H1 (cell line): ENCODE data around the gene UHRF2. TPM values are rescaled to one million over a fixed set of nuclear protein-coding genes. Genes with fewer than 3 reads are reported as not detected.

Experiments used
- CTCF ChIA-PET: fragments of 300-600 bp; sonication (Branson Sonifier 250); formaldehyde crosslinking; loops from one replicate; lab custom pipeline; 2021; ENCODE audit not compliant: partially characterized antibody; lab: Charles Lee
- POLR2A ChIA-PET: fragments of 300-600 bp; sonication (Branson Sonifier 250); formaldehyde crosslinking; loops from one replicate; lab custom pipeline; 2021; ENCODE audit warnings: inconsistent platforms; ENCODE audit not compliant: partially characterized antibody; lab: Charles Lee
- DNase-seq, 2 experiments: peaks; one replicate each; pipeline versions ENCODE4 v3.0.0 to v3.0.0-alpha.2; 2010 to 2022; ENCODE audit warnings: low spot score in 2 of 2, low read depth in 1 of 2, mixed read lengths in 1 of 2
- FAIRE-seq: peaks from 2 replicates; lab custom pipeline; 2011; peaks lifted over from hg19 to GRCh38; lab: Jason Lieb, UNC
- H2AFZ ChIP-seq: 2 replicates; pipeline ENCODE4 v1.8.1; 2012; ENCODE audit warnings: low read length, inconsistent platforms
- H2AK5ac ChIP-seq: 2 replicates; pipeline ENCODE4 v1.6.1; 2013; ENCODE audit warnings: low read depth, low read length
- H2BK120ac ChIP-seq: replicated peaks from 2 replicates; pipeline ENCODE3; 2013; ENCODE audit warnings: low read depth, low read length, inconsistent platforms
- H2BK12ac ChIP-seq: 2 replicates; pipeline ENCODE4 v1.6.1; 2013; ENCODE audit warnings: low read depth, low read length
- H2BK15ac ChIP-seq: 2 replicates; pipeline ENCODE4 v1.6.1; 2013; ENCODE audit warnings: low read length
- H2BK20ac ChIP-seq: 2 replicates; pipeline ENCODE4 v1.6.1; 2013; ENCODE audit warnings: low read length
- H2BK5ac ChIP-seq: 2 replicates; pipeline ENCODE4 v1.6.1; 2013; ENCODE audit warnings: low read depth, low read length
- H3K14ac ChIP-seq: 2 replicates; pipeline ENCODE4 v1.6.1; 2013; ENCODE audit warnings: inconsistent platforms; ENCODE audit not compliant: insufficient read length
- H3K18ac ChIP-seq: 2 replicates; pipeline ENCODE4 v1.6.1; 2013; ENCODE audit warnings: low read length; ENCODE audit errors: extremely low read depth
- H3K23ac ChIP-seq: 2 replicates; pipeline ENCODE4 v1.6.1; 2013; ENCODE audit warnings: inconsistent platforms; ENCODE audit not compliant: insufficient read length
- H3K23me2 ChIP-seq: 2 replicates; pipeline ENCODE4 v1.6.1; 2013; ENCODE audit warnings: low read depth, low read length
- H3K27ac ChIP-seq: 2 replicates; pipeline ENCODE4 v1.6.1; 2011; ENCODE audit warnings: low read depth, low read length, inconsistent platforms
- H3K27me3 ChIP-seq, 4 experiments: replicated peaks in 1 of 4; 1 replicate in 1 of 4; 2 replicates in 3 of 4; pipeline versions ENCODE4 v1.6.1 to v1.8.1; 2011 to 2013; ENCODE audit warnings: low read length in 3 of 4, mild to moderate bottlenecking in 3 of 4, inconsistent platforms in 2 of 4, mixed read lengths in 2 of 4, moderate library complexity in 1 of 4; ENCODE audit not compliant: control insufficient read depth in 3 of 4, insufficient read depth in 3 of 4; ENCODE audit errors: extremely low read depth in 1 of 4
- H3K36me3 ChIP-seq, 4 experiments: 2 replicates each; pipeline versions ENCODE4 v1.6.1 to v1.8.1; 2011 to 2013; ENCODE audit warnings: mild to moderate bottlenecking in 4 of 4, low read length in 3 of 4, moderate library complexity in 2 of 4, control low read depth in 1 of 4, inconsistent platforms in 1 of 4; ENCODE audit not compliant: insufficient read depth in 4 of 4, control insufficient read depth in 2 of 4
- H3K4ac ChIP-seq: replicated peaks from 2 replicates; pipeline ENCODE3; 2013; ENCODE audit warnings: low read length, low read depth, mixed read lengths, inconsistent platforms; ENCODE audit not compliant: insufficient read length
- H3K4me1 ChIP-seq, 4 experiments: replicated peaks in 1 of 4; 1 replicate in 1 of 4; 2 replicates in 3 of 4; pipeline versions ENCODE4 v1.6.1 to v1.8.1; 2011 to 2013; ENCODE audit warnings: low read length in 3 of 4, inconsistent platforms in 2 of 4, mixed read lengths in 1 of 4; ENCODE audit not compliant: insufficient read depth in 4 of 4, control insufficient read depth in 3 of 4
- H3K4me2 ChIP-seq, 2 experiments: 2 replicates each; pipeline versions ENCODE4 v1.6.1 to v1.8.1; 2011 to 2013; ENCODE audit warnings: low read depth in 2 of 2, low read length in 2 of 2, control low read depth in 1 of 2, inconsistent platforms in 1 of 2, mild to moderate bottlenecking in 1 of 2; ENCODE audit not compliant: insufficient read depth in 1 of 2
- H3K4me3 ChIP-seq, 4 experiments: fragments of 200-600, 300-600 bp in 1 of 4; sonication (generic), shearing (Covaris generic), sonication (Bioruptor Twin) in 1 of 4; 2 replicates each; pipeline versions ENCODE4 v1.5.1 to v1.8.1; 2011 to 2016; ENCODE audit warnings: low read length in 4 of 4, low read depth in 3 of 4, control low read depth in 2 of 4, inconsistent platforms in 2 of 4, mild to moderate bottlenecking in 2 of 4, mixed read lengths in 1 of 4, moderate library complexity in 1 of 4; ENCODE audit not compliant: insufficient read depth in 2 of 4; ENCODE audit errors: extremely low read depth in 1 of 4
- H3K56ac ChIP-seq: replicated peaks from 2 replicates; pipeline ENCODE3; 2013; ENCODE audit warnings: low read depth, mild to moderate bottlenecking, mixed read lengths, low read length, inconsistent platforms; ENCODE audit not compliant: insufficient read length
- H3K79me1 ChIP-seq: 2 replicates; pipeline ENCODE4 v1.6.1; 2013; ENCODE audit warnings: low read depth, low read length, control low read depth
- H3K79me2 ChIP-seq, 2 experiments: 2 replicates each; pipeline versions ENCODE4 v1.6.1 to v1.8.1; 2012 to 2013; ENCODE audit warnings: low read length in 2 of 2, mild to moderate bottlenecking in 2 of 2, inconsistent platforms in 1 of 2; ENCODE audit not compliant: insufficient read depth in 2 of 2, control insufficient read depth in 1 of 2
- H3K9ac ChIP-seq, 4 experiments: replicated peaks in 1 of 4; 1 replicate in 1 of 4; 2 replicates in 3 of 4; pipeline versions ENCODE4 v1.6.1 to v1.8.1; 2011 to 2013; ENCODE audit warnings: low read depth in 3 of 4, low read length in 3 of 4, control low read depth in 2 of 4, mild to moderate bottlenecking in 2 of 4, moderate library complexity in 2 of 4, inconsistent platforms in 1 of 4; ENCODE audit errors: extremely low read depth in 1 of 4
- H3K9me3 ChIP-seq, 2 experiments: 2 replicates each; pipeline versions ENCODE4 v1.6.1 to v1.8.1; 2012 to 2013; ENCODE audit warnings: mild to moderate bottlenecking in 2 of 2, moderate library complexity in 2 of 2, control low read depth in 1 of 2, inconsistent platforms in 1 of 2, low read depth in 1 of 2, low read length in 1 of 2, mixed read lengths in 1 of 2; ENCODE audit not compliant: insufficient read depth in 2 of 2
- H4K20me1 ChIP-seq, 2 experiments: replicated peaks in 1 of 2; 2 replicates each; pipeline versions ENCODE3 to v1.8.1; 2011 to 2013; ENCODE audit warnings: inconsistent platforms in 2 of 2, low read length in 2 of 2, mild to moderate bottlenecking in 1 of 2; ENCODE audit not compliant: insufficient read depth in 2 of 2, control insufficient read depth in 1 of 2
- H4K5ac ChIP-seq: 2 replicates; pipeline ENCODE4 v1.6.1; 2013; ENCODE audit warnings: low read length, low read depth, mixed read lengths, inconsistent platforms; ENCODE audit not compliant: insufficient read length
- H4K8ac ChIP-seq: 2 replicates; pipeline ENCODE4 v1.8.0; 2013; ENCODE audit warnings: mild to moderate bottlenecking, moderate library complexity, low read length, inconsistent platforms; ENCODE audit not compliant: insufficient read depth; ENCODE audit errors: extremely low read depth
- H4K91ac ChIP-seq: replicated peaks from 2 replicates; pipeline ENCODE3; 2013; ENCODE audit warnings: low read length, mixed read lengths, inconsistent platforms; ENCODE audit not compliant: insufficient read length
- BRCA1 ChIP-seq: IDR thresholded peaks from 2 replicates; pipeline ENCODE4 v1.6.1; 2012; ENCODE audit warnings: low read depth, low read length, improper control_type of control experiment
- CTBP2 ChIP-seq: IDR thresholded peaks from 2 replicates; pipeline ENCODE4 v1.7.0; 2011; ENCODE audit warnings: borderline replicate concordance, mild to moderate bottlenecking, moderate library complexity, mixed read lengths, low read length; ENCODE audit not compliant: insufficient read depth, insufficient read length
- EP300 ChIP-seq, 2 experiments: IDR thresholded peaks; 1 replicate in 1 of 2; 2 replicates in 1 of 2; pipeline ENCODE4 v1.6.1; 2011 to 2012; ENCODE audit warnings: low read depth in 2 of 2, low read length in 2 of 2, mild to moderate bottlenecking in 2 of 2, borderline replicate concordance in 1 of 2, inconsistent platforms in 1 of 2, moderate library complexity in 1 of 2
- GTF2F1 ChIP-seq: IDR thresholded peaks from 2 replicates; pipeline ENCODE4 v1.6.1; 2012; ENCODE audit warnings: low read depth, low read length, improper control_type of control experiment, borderline replicate concordance
- MAFK ChIP-seq: IDR thresholded peaks from 2 replicates; pipeline ENCODE4 v1.6.1; 2012; ENCODE audit warnings: low read depth, mild to moderate bottlenecking, improper control_type of control experiment, low read length
- RFX5 ChIP-seq: IDR thresholded peaks from 2 replicates; pipeline ENCODE4 v1.6.1; 2011; ENCODE audit warnings: low read depth, low read length, improper control_type of control experiment, borderline replicate concordance
- RXRA ChIP-seq: IDR thresholded peaks from 2 replicates; pipeline ENCODE4 v1.6.1; 2011; ENCODE audit warnings: low read depth, mild to moderate bottlenecking, low read length, moderate library complexity; ENCODE audit not compliant: insufficient read depth
- WGBS, 2 experiments: shearing (Covaris generic) in 1 of 2; methylation state at CpG; one replicate each; pipeline versions ENCODE4 v1.1.6 to v1.1.7; 2013 to 2015; ENCODE audit warnings: low lambda C conversion rate in 2 of 2, mixed read lengths in 2 of 2, inconsistent platforms in 1 of 2, low coverage in 1 of 2, missing lambda C conversion rate in 1 of 2; ENCODE audit not compliant: insufficient replicate concordance in 2 of 2, insufficient coverage in 1 of 2, insufficient read length in 1 of 2; ENCODE audit errors: extremely low coverage in 1 of 2, missing lambda C conversion rate in 1 of 2; 5-methylcytosine and 5-hydroxymethylcytosine counted together
- polyA plus RNA-seq, 7 experiments: library from polyadenylated mRNA; depleted of rRNA in 3 of 7; stranded (reverse) in 5 of 7; unstranded in 2 of 7; fragments of >200 nt in 5 of 7; fragments of 200-250 nt in 2 of 7; gene quantifications; 1 replicate in 5 of 7; 2 replicates in 1 of 7; 4 replicates in 1 of 7; pipeline versions ENCODE4 v1.2.1 to v1.2.3, GENCODE V29; 2011 to 2013; ENCODE audit warnings: missing spikeins in 2 of 7, mixed read lengths in 2 of 7
- total RNA-seq: library from RNA; stranded (reverse); fragmentation: NEBNext Ultra II Directional; extraction: Animal tissue kit (Norgen Biotek cat#: 25700); gene quantifications from 2 replicates; pipeline ENCODE4 v1.2.1, GENCODE V29; 2021
- TF ChIP-seq, protein P1 (sequence below), 3 experiments: IDR thresholded peaks; 1 replicate in 2 of 3; 2 replicates in 1 of 3; pipeline versions ENCODE4 v1.5.1 to v1.6.1; 2011; ENCODE audit warnings: low read length in 3 of 3, mild to moderate bottlenecking in 3 of 3, inconsistent platforms in 2 of 3, low read depth in 1 of 3, moderate library complexity in 1 of 3; ENCODE audit not compliant: insufficient read depth in 1 of 3; ENCODE audit errors: control extremely low read depth in 1 of 3
- TF ChIP-seq, protein P2 (sequence below): IDR thresholded peaks from 2 replicates; pipeline ENCODE4 v1.6.1; 2012; ENCODE audit warnings: inconsistent platforms

The UHRF2 gene
- total and polyA plus RNA-seq, 2 of the 8 experiments (the other 6 are each of a cell fraction or from before 2014, with no cell fraction given), result 31.8 to 48.0 TPM

DNA sequence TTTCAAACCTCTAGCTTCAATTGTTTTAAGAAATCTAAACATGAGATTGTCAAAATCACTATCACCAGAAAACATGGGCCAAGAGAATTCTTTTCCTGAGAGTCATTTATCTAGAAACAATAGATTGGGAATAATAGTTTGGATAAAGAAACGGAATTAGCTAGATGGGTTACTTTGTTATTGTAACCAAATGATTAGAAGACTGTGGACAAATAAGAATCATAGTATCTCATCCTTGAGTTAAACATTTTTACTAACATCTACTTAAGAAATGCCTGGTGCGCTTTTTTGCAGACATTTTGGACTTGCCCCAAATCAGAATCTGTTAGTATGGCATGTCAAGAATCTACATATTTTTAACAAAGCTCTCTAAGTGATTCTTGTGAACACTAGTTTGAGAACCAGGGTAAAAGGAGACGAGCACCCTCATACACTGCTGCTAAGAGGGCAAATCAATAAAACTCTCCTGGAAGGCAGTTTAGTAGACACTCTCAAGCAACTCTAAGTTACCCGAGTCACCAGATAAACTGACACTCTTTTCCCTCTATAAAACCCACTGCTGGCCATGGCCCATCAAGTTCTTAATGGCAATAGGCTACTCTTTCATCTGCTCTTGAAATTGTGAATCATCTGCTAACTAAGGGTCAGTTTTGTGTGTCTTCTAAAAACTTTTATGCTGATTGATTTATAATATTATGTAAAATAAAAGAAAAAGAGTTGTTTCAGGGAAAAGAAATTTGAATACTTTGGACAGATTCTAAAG lies 45.7 kb upstream of the UHRF2 start:
- no peak overlapping the region for H3K4ac ChIP-seq
- no peak overlapping the region for H3K4me3 ChIP-seq
- H4K8ac ChIP-seq, result no peak overlapping the region
- no peak overlapping the region for H2BK120ac ChIP-seq
- H3K4me1 ChIP-seq, result no peaks in the 10 kb centered on the region
- no peak overlapping the region for H2BK5ac ChIP-seq
- no peaks in the 10 kb centered on the region for H3K79me2 ChIP-seq
- no peaks in the 10 kb centered on the region for H4K20me1 ChIP-seq
- no peak overlapping the region for H3K23ac ChIP-seq
- no peak overlapping the region for H4K91ac ChIP-seq
- no peaks in the 10 kb centered on the region for H3K79me1 ChIP-seq
- no peak overlapping the region for H2BK15ac ChIP-seq
- no peak overlapping the region for H3K4me2 ChIP-seq
- DNase-seq (no peak), FAIRE-seq (no peak)
- H3K18ac ChIP-seq, result no peak overlapping the region
- no peak overlapping the region for H3K56ac ChIP-seq
- no peaks in the 10 kb centered on the region for H3K23me2 ChIP-seq
- no peak overlapping the region for H3K9ac ChIP-seq
- no peak overlapping the region for H3K27ac ChIP-seq
- no peaks in the 10 kb centered on the region for H3K36me3 ChIP-seq
- H2AFZ ChIP-seq, result no peak overlapping the region
- peaks cover 9% of the 10 kb centered on the region in 2 experiments for H3K9me3 ChIP-seq
- H4K5ac ChIP-seq, result no peak overlapping the region
- H2BK20ac ChIP-seq, result no peak overlapping the region
- no peak overlapping the region for H3K14ac ChIP-seq
- POLR2A ChIA-PET, result interaction anchor here (1.9 kb wide), 1 partner anchor 45 kb away, joined by 4 read pairs; no protein-coding TSS in a partner anchor
- 85% methylated on average over 4 of the region's 4 CpGs; no CpG with 5 or more reads in 1 of the 2 experiments for WGBS, 2 experiments
- H2AK5ac ChIP-seq, result no peak overlapping the region
- H3K27me3 ChIP-seq, result no peaks in the 10 kb centered on the region
- H2BK12ac ChIP-seq, result no peak overlapping the region
- CTCF ChIA-PET, result interaction anchor here (1.1 to 2.6 kb wide), 2 partner anchors 9 to 13 kb away, joined by 3 to 16 read pairs; no protein-coding TSS in a partner anchor
- TF ChIP-seq EP300 (IDR thresholded peaks at IDR 0.05; ENCODE audit: borderline replicate concordance in 1 of 2, low read depth in 2 of 2, low read length in 2 of 2) (no peak), GTF2F1 (no peak), CTBP2 (no peak), MAFK (no peak), RFX5 (no peak), BRCA1 (no peak), RXRA (no peak)
- TF ChIP-seq, protein P1, sequence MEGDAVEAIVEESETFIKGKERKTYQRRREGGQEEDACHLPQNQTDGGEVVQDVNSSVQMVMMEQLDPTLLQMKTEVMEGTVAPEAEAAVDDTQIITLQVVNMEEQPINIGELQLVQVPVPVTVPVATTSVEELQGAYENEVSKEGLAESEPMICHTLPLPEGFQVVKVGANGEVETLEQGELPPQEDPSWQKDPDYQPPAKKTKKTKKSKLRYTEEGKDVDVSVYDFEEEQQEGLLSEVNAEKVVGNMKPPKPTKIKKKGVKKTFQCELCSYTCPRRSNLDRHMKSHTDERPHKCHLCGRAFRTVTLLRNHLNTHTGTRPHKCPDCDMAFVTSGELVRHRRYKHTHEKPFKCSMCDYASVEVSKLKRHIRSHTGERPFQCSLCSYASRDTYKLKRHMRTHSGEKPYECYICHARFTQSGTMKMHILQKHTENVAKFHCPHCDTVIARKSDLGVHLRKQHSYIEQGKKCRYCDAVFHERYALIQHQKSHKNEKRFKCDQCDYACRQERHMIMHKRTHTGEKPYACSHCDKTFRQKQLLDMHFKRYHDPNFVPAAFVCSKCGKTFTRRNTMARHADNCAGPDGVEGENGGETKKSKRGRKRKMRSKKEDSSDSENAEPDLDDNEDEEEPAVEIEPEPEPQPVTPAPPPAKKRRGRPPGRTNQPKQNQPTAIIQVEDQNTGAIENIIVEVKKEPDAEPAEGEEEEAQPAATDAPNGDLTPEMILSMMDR (IDR thresholded peaks at IDR 0.05; ENCODE audit: control extremely low read depth in 1 of 3, insufficient read depth in 1 of 3, low read depth in 1 of 3, low read length in 3 of 3), result no peak
- TF ChIP-seq, protein P2, sequence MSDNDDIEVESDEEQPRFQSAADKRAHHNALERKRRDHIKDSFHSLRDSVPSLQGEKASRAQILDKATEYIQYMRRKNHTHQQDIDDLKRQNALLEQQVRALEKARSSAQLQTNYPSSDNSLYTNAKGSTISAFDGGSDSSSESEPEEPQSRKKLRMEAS, result no peak
